H1 (cell line): ENCODE data around the gene STRN4. TPM values are rescaled to one million over a fixed set of nuclear protein-coding genes. Genes with fewer than 3 reads are reported as not detected.

Source experiments
- ASH2L ChIP-seq: fragments of 200-600, 300-600 bp; sonication (generic); IDR thresholded peaks from one replicate; pipeline ENCODE4 v1.7.1; 2017; ENCODE audit warnings: low read length
- CREB1 ChIP-seq: IDR thresholded peaks from 2 replicates; pipeline ENCODE4 v1.6.1; 2012; ENCODE audit warnings: inconsistent platforms
- GABPA ChIP-seq: IDR thresholded peaks from 2 replicates; pipeline ENCODE4 v1.6.1; 2011; ENCODE audit warnings: mild to moderate bottlenecking, low read length, moderate library complexity, borderline replicate concordance; ENCODE audit not compliant: insufficient read depth
- JUN ChIP-seq: IDR thresholded peaks from 2 replicates; pipeline ENCODE4 v1.6.1; 2011; ENCODE audit warnings: low read depth, mild to moderate bottlenecking, improper control_type of control experiment, low read length
- RAD21 ChIP-seq, 2 experiments: IDR thresholded peaks in 1 of 2; conservative IDR thresholded peaks in 1 of 2; 2 replicates each; pipeline ENCODE4 v1.6.1; 2011; ENCODE audit warnings: low read depth in 2 of 2, low read length in 2 of 2, improper control_type of control experiment in 1 of 2, inconsistent platforms in 1 of 2, mild to moderate bottlenecking in 1 of 2, moderate library complexity in 1 of 2
- SP1 ChIP-seq: IDR thresholded peaks from 2 replicates; pipeline ENCODE4 v1.6.1; 2011; ENCODE audit warnings: low read depth, low read length
- SP2 ChIP-seq: IDR thresholded peaks from 2 replicates; pipeline ENCODE4 v1.6.1; 2012; ENCODE audit warnings: mild to moderate bottlenecking, low read length, inconsistent platforms
- TAF7 ChIP-seq: optimal IDR thresholded peaks from 2 replicates; pipeline ENCODE3; 2011; ENCODE audit warnings: low read depth, mild to moderate bottlenecking, inconsistent platforms, low read length, moderate library complexity, borderline replicate concordance
- polyA plus RNA-seq, 7 experiments: library from polyadenylated mRNA; depleted of rRNA in 3 of 7; stranded (reverse) in 5 of 7; unstranded in 2 of 7; fragments of >200 nt in 5 of 7; fragments of 200-250 nt in 2 of 7; gene quantifications; 1 replicate in 5 of 7; 2 replicates in 1 of 7; 4 replicates in 1 of 7; pipeline versions ENCODE4 v1.2.1 to v1.2.3, GENCODE V29; 2011 to 2013; ENCODE audit warnings: missing spikeins in 2 of 7, mixed read lengths in 2 of 7
- total RNA-seq: library from RNA; stranded (reverse); fragmentation: NEBNext Ultra II Directional; extraction: Animal tissue kit (Norgen Biotek cat#: 25700); gene quantifications from 2 replicates; pipeline ENCODE4 v1.2.1, GENCODE V29; 2021
- TF ChIP-seq, protein P1 (sequence below): IDR thresholded peaks from 2 replicates; pipeline ENCODE4 v1.6.1; 2011; ENCODE audit warnings: low read depth, mild to moderate bottlenecking, low read length; ENCODE audit not compliant: insufficient read depth
- TF ChIP-seq, protein P2 (sequence below): fragments of 300-600 bp; sonication (generic); IDR thresholded peaks from 2 replicates; pipeline ENCODE4 v1.7.1; 2012; ENCODE audit warnings: low read length, moderate library complexity, mild to moderate bottlenecking, inconsistent platforms; ENCODE audit not compliant: insufficient replicate concordance

STRN4 gene
- total and polyA plus RNA-seq, 2 of the 8 experiments (the other 6 are each of a cell fraction or from before 2014, with no cell fraction given): 120 to 187 TPM

DNA sequence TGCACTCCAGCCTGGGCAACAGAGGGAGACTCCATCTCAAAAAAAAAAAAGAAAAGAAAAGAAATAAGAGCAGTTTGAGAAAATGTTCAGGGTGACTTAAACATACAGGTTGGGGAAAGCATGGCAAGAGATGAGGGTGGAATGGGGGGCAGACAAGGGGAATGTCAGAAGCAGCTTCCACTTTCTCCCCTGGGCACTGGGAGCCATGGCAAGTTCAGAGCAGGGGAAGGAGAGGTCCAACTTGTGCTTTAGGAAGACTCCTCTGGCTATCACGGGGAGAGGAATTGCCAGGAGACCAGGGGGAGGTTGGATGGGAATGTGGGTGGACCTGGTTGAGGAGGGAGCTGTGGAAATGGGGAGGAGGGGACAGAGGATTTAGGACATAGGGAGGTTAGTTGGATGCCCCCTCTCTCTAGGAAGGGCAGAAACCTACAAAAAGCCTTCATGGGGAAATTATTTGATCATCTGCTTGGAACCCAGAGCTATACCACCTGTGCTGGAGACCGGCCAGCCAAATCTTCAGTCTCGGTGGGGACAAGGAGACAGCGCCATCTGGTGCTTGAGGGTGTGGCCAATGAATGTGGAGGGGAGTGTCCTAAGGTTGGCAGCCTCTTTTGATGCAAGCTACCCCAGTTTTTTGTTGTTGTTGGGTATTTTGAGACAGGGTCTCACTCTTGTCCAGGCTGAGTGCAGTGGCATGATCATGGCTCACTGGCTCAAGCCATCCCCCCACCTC lies 7.3 kb upstream of the STRN4 start (continued):
- TF ChIP-seq, protein P1, sequence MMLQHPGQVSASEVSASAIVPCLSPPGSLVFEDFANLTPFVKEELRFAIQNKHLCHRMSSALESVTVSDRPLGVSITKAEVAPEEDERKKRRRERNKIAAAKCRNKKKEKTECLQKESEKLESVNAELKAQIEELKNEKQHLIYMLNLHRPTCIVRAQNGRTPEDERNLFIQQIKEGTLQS: no peak
- TF ChIP-seq, protein P2, sequence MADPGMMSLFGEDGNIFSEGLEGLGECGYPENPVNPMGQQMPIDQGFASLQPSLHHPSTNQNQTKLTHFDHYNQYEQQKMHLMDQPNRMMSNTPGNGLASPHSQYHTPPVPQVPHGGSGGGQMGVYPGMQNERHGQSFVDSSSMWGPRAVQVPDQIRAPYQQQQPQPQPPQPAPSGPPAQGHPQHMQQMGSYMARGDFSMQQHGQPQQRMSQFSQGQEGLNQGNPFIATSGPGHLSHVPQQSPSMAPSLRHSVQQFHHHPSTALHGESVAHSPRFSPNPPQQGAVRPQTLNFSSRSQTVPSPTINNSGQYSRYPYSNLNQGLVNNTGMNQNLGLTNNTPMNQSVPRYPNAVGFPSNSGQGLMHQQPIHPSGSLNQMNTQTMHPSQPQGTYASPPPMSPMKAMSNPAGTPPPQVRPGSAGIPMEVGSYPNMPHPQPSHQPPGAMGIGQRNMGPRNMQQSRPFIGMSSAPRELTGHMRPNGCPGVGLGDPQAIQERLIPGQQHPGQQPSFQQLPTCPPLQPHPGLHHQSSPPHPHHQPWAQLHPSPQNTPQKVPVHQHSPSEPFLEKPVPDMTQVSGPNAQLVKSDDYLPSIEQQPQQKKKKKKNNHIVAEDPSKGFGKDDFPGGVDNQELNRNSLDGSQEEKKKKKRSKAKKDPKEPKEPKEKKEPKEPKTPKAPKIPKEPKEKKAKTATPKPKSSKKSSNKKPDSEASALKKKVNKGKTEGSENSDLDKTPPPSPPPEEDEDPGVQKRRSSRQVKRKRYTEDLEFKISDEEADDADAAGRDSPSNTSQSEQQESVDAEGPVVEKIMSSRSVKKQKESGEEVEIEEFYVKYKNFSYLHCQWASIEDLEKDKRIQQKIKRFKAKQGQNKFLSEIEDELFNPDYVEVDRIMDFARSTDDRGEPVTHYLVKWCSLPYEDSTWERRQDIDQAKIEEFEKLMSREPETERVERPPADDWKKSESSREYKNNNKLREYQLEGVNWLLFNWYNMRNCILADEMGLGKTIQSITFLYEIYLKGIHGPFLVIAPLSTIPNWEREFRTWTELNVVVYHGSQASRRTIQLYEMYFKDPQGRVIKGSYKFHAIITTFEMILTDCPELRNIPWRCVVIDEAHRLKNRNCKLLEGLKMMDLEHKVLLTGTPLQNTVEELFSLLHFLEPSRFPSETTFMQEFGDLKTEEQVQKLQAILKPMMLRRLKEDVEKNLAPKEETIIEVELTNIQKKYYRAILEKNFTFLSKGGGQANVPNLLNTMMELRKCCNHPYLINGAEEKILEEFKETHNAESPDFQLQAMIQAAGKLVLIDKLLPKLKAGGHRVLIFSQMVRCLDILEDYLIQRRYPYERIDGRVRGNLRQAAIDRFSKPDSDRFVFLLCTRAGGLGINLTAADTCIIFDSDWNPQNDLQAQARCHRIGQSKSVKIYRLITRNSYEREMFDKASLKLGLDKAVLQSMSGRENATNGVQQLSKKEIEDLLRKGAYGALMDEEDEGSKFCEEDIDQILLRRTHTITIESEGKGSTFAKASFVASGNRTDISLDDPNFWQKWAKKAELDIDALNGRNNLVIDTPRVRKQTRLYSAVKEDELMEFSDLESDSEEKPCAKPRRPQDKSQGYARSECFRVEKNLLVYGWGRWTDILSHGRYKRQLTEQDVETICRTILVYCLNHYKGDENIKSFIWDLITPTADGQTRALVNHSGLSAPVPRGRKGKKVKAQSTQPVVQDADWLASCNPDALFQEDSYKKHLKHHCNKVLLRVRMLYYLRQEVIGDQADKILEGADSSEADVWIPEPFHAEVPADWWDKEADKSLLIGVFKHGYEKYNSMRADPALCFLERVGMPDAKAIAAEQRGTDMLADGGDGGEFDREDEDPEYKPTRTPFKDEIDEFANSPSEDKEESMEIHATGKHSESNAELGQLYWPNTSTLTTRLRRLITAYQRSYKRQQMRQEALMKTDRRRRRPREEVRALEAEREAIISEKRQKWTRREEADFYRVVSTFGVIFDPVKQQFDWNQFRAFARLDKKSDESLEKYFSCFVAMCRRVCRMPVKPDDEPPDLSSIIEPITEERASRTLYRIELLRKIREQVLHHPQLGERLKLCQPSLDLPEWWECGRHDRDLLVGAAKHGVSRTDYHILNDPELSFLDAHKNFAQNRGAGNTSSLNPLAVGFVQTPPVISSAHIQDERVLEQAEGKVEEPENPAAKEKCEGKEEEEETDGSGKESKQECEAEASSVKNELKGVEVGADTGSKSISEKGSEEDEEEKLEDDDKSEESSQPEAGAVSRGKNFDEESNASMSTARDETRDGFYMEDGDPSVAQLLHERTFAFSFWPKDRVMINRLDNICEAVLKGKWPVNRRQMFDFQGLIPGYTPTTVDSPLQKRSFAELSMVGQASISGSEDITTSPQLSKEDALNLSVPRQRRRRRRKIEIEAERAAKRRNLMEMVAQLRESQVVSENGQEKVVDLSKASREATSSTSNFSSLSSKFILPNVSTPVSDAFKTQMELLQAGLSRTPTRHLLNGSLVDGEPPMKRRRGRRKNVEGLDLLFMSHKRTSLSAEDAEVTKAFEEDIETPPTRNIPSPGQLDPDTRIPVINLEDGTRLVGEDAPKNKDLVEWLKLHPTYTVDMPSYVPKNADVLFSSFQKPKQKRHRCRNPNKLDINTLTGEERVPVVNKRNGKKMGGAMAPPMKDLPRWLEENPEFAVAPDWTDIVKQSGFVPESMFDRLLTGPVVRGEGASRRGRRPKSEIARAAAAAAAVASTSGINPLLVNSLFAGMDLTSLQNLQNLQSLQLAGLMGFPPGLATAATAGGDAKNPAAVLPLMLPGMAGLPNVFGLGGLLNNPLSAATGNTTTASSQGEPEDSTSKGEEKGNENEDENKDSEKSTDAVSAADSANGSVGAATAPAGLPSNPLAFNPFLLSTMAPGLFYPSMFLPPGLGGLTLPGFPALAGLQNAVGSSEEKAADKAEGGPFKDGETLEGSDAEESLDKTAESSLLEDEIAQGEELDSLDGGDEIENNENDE: no peak
- no peak for TF ChIP-seq SP2
- TF ChIP-seq CREB1: 0 out of 2 replicates have a peak, but pooled peaks have one; percentile 9
- no peak for TF ChIP-seq JUN
- TF ChIP-seq SP1: no peak
- no peak for TF ChIP-seq ASH2L
- no peak for TF ChIP-seq GABPA
- no peak for TF ChIP-seq TAF7
- TF ChIP-seq RAD21 (IDR thresholded peaks at IDR 0.05 in 1 of 2, conservative IDR thresholded peaks at IDR 0.05 in 1 of 2; ENCODE audit: low read depth in 2 of 2, low read length in 2 of 2): peak; percentile 45 to 53
